ENCODE measurements around the gene GPR137C. TPM values are rescaled to one million over a fixed set of nuclear protein-coding genes. Genes with fewer than 3 reads are reported as not detected.
"Not testable (repeated sequence)": the region's sequence is repeated elsewhere in the genome, so short reads cannot be mapped to it uniquely, and the experiment has no call there.

Gene GPR137C
- total RNA-seq, 1 donor from 2014 or later, result 8.7 TPM

GRCh38 chr14:52563120-52563519, 10.5 kb downstream of the GPR137C start:
- DNase-seq (ENCODE audit: low spot score, unreplicated experiment), result no peak
- Mint-ChIP-seq H3K4me1 (ENCODE audit: low read depth) (peaks cover 5% of the 10 kb centered on the region), H3K36me3 (ENCODE audit: insufficient read depth) (peaks cover 15% of the 10 kb centered on the region), H3K9me3 (ENCODE audit: low read depth) (peaks cover 7% of the 10 kb centered on the region), H3K27me3 (no peaks in the 10 kb centered on the region), H3K27ac (no peak overlapping the region), H3K4me3 (ENCODE audit: low read depth) (no peak overlapping the region)
- no peak for TF ChIP-seq CTCF (IDR thresholded peaks at IDR 0.05; ENCODE audit: unreplicated experiment)

- peaks cover 41% of the 10 kb centered on the region for H3K9me3 Mint-ChIP-seq (ENCODE audit: low read depth)
- peaks cover 45% of the 10 kb centered on the region for H3K36me3 Mint-ChIP-seq (ENCODE audit: insufficient read depth)
- not testable (repeated sequence) for H3K27ac Mint-ChIP-seq; H3K4me1 Mint-ChIP-seq (ENCODE audit: low read depth); H3K27me3 Mint-ChIP-seq; H3K4me3 Mint-ChIP-seq (ENCODE audit: low read depth); DNase-seq (ENCODE audit: low spot score, unreplicated experiment)
Measured at GRCh38 chr14:52568454-52568853, 15.8 kb downstream of the GPR137C start.

- DNase-seq (ENCODE audit: low spot score, unreplicated experiment), result no peak
- peaks cover 39% of the 10 kb centered on the region for H3K9me3 Mint-ChIP-seq (ENCODE audit: low read depth)
- no peaks in the 10 kb centered on the region for H3K27me3 Mint-ChIP-seq
- H3K4me3 Mint-ChIP-seq (ENCODE audit: low read depth), result no peak overlapping the region
- peaks cover 28% of the 10 kb centered on the region for H3K36me3 Mint-ChIP-seq (ENCODE audit: insufficient read depth)
- H3K27ac Mint-ChIP-seq, result no peak overlapping the region
- peaks cover 3% of the 10 kb centered on the region for H3K4me1 Mint-ChIP-seq (ENCODE audit: low read depth)
- no peak for TF ChIP-seq CTCF (IDR thresholded peaks at IDR 0.05; ENCODE audit: unreplicated experiment)
Measured at GRCh38 chr14:52575858-52576257, 23.2 kb downstream of the GPR137C start.

- H3K4me1 Mint-ChIP-seq (ENCODE audit: low read depth), result peaks cover 2% of the 10 kb centered on the region
- no peak overlapping the region for H3K27ac Mint-ChIP-seq
- H3K9me3 Mint-ChIP-seq (ENCODE audit: low read depth), result no peaks in the 10 kb centered on the region
- DNase-seq (ENCODE audit: low spot score, unreplicated experiment), result no peak
- no peak overlapping the region for H3K4me3 Mint-ChIP-seq (ENCODE audit: low read depth)
- H3K36me3 Mint-ChIP-seq (ENCODE audit: insufficient read depth), result peaks cover 2% of the 10 kb centered on the region
- TF ChIP-seq CTCF (IDR thresholded peaks at IDR 0.05; ENCODE audit: unreplicated experiment), result no peak
- H3K27me3 Mint-ChIP-seq, result no peaks in the 10 kb centered on the region
Measured at GRCh38 chr14:52583544-52583943, 30.9 kb downstream of the GPR137C start.

GRCh38 chr14:52589646-52590045, 37.0 kb downstream of the GPR137C start:
- H3K36me3 Mint-ChIP-seq (ENCODE audit: insufficient read depth), result peaks cover 22% of the 10 kb centered on the region
- H3K9me3 Mint-ChIP-seq (ENCODE audit: low read depth), result peaks cover 31% of the 10 kb centered on the region
- no peak for DNase-seq (ENCODE audit: low spot score, unreplicated experiment)
- peaks cover 5% of the 10 kb centered on the region for H3K4me1 Mint-ChIP-seq (ENCODE audit: low read depth)
- no peak for TF ChIP-seq CTCF (IDR thresholded peaks at IDR 0.05; ENCODE audit: unreplicated experiment)
- no peak overlapping the region for H3K27ac Mint-ChIP-seq
- no peak overlapping the region for H3K4me3 Mint-ChIP-seq (ENCODE audit: low read depth)
- no peaks in the 10 kb centered on the region for H3K27me3 Mint-ChIP-seq

- peaks cover 5% of the 10 kb centered on the region for H3K4me1 Mint-ChIP-seq (ENCODE audit: low read depth)
- no peak overlapping the region for H3K4me3 Mint-ChIP-seq (ENCODE audit: low read depth)
- no peak overlapping the region for H3K27ac Mint-ChIP-seq
- DNase-seq (ENCODE audit: low spot score, unreplicated experiment), result no peak
- H3K9me3 Mint-ChIP-seq (ENCODE audit: low read depth), result peaks cover 36% of the 10 kb centered on the region
- no peaks in the 10 kb centered on the region for H3K27me3 Mint-ChIP-seq
- peaks cover 25% of the 10 kb centered on the region for H3K36me3 Mint-ChIP-seq (ENCODE audit: insufficient read depth)
- TF ChIP-seq CTCF (IDR thresholded peaks at IDR 0.05; ENCODE audit: unreplicated experiment), result no peak
Measured at GRCh38 chr14:52590318-52590717, 37.7 kb downstream of the GPR137C start.
